Heart left ventricle (tissue), 16 donors: ENCODE measurements around the gene TAOK1. TPM values are rescaled to one million over a fixed set of nuclear protein-coding genes. Genes with fewer than 3 reads are reported as not detected.
"Not testable (repeated sequence)": the region's sequence is repeated elsewhere in the genome, so short reads cannot be mapped to it uniquely, and the experiment has no call there.

Experiments
- ATAC-seq, 4 donors: fragments of 200-7000 bp; cut with Tn5 transposase; one replicate each; pipeline ENCODE4 v1.9.1; 2020 to 2022; ENCODE audit warnings: moderate library complexity in 4 of 4, mild to moderate bottlenecking in 3 of 4, moderate number of reproducible peaks in 1 of 4
- DNase-seq, 5 donors: peaks; one replicate each; pipeline ENCODE4 v3.0.0-alpha.2; 2020
- H3K27ac ChIP-seq, 12 donors: fragments of 200-600 bp; sonication (generic) in 4 of 12; one replicate each; pipeline versions ENCODE4 v1.5.0 to v1.8.0; 2016 to 2022; ENCODE audit warnings: mild to moderate bottlenecking in 2 of 12
- H3K27me3 ChIP-seq, 9 donors: fragments of 200-600 bp; sonication (generic) in 2 of 9; one replicate each; pipeline versions ENCODE4 v1.5.1 to v1.8.0; 2016 to 2022; ENCODE audit warnings: mild to moderate bottlenecking in 3 of 9
- H3K36me3 ChIP-seq, 9 donors: fragments of 200-600 bp; sonication (generic) in 2 of 9; one replicate each; pipeline versions ENCODE4 v1.5.0 to v1.8.0; 2018 to 2022; ENCODE audit warnings: mild to moderate bottlenecking in 2 of 9
- H3K4me1 ChIP-seq, 12 donors: fragments of 200-600 bp; sonication (generic) in 4 of 12; one replicate each; pipeline versions ENCODE4 v1.5.0 to v1.8.0; 2016 to 2022; ENCODE audit warnings: mild to moderate bottlenecking in 3 of 12
- H3K4me3 ChIP-seq, 12 donors: fragments of 200-600 bp; sonication (generic) in 4 of 12; one replicate each; pipeline versions ENCODE4 v1.5.0 to v1.8.0; 2017 to 2022; ENCODE audit warnings: mild to moderate bottlenecking in 9 of 12, moderate library complexity in 4 of 12
- H3K9me3 ChIP-seq, 12 donors: fragments of 200-600 bp; sonication (generic) in 4 of 12; one replicate each; pipeline versions ENCODE4 v1.5.0 to v1.8.0; 2016 to 2022; ENCODE audit warnings: mild to moderate bottlenecking in 1 of 12
- POLR2A ChIP-seq, 2 donors: fragments of 450-650 bp; IDR thresholded peaks; one replicate each; pipeline ENCODE4 v1.6.1; 2017; ENCODE audit warnings: antibody characterized with exemption in 2 of 2, mild to moderate bottlenecking in 2 of 2, moderate library complexity in 2 of 2
- WGBS, 4 donors: extraction: QIAGEN DNeasy Blood & Tissue Kit in 2 of 4; methylation state at CpG; one replicate each; pipeline versions ENCODE4 v1.1.5 to v1.1.7; 2013 to 2018; 5-methylcytosine and 5-hydroxymethylcytosine counted together
- intact Hi-C, 10 donors: fragments of 100-400 bp; cut with DNase I; formaldehyde crosslinking; loops; one replicate each; pipeline versions ENCODE4 v1.11.1 to v1.14.2; 2022
- polyA plus RNA-seq, 2 donors: library from polyadenylated mRNA; stranded (reverse); fragments of 200-250 nt; gene quantifications; one replicate each; pipeline ENCODE4 v1.2.3, GENCODE V29; 2013
- total RNA-seq, 9 donors: library from RNA; depleted of rRNA in 2 of 9; stranded (reverse); fragments of >200 nt in 2 of 9; fragmentation: NEBNext Ultra II Directional in 3 of 9; extraction: Animal tissue kit (Norgen Biotek cat#: 25700) in 3 of 9; gene quantifications; one replicate each; pipeline versions ENCODE4 v1.1.0 to v1.2.4, GENCODE V29; 2016 to 2023
- TF ChIP-seq, protein P1 (sequence below), 12 donors: fragments of 200-600 bp; sonication (generic) in 4 of 12; IDR thresholded peaks; one replicate each; pipeline versions ENCODE4 v1.5.0 to v1.8.0; 2018 to 2022; ENCODE audit warnings: antibody characterized with exemption in 12 of 12, mild to moderate bottlenecking in 5 of 12
- donor health status: ischemic (EF 13 %, LVEDD 7.1; RV severe dilation, severe dysfunction).
- donor health status: healthy with polysubstance abuse.
- donor health status: DM: no; HTN: yes; CAD: no.
- donor health status: DM: no; HTN: no; CAD: no.
- donor health status: ischemic (EF 25% LVEDD 6.9; RV normal size, moderate dysfunction).
- donor health status: ischemic (EF 25% LVEDD 5.7; RV mildly dilated, moderate dysfunction).
- donor health status: healthy.
- donor health status: DM: yes; HTN: yes; CAD: no.
- donor health status: ischemic (EF 35%, LVEDD 5.7; RV mildly dilated, moderate dysfunction).
- donor health status: nonischemic (EF 11% LVEDD 7.7; RV severe dilation, severe dysfunction).
- donor health status: DM: yes; HTN: yes; CAD: no.
- donor health status: PGD.
- donor health status: ischemic (EF 29% LVEDD 5.4; RV normal size, mild dysfunction).
- donor health status: nonischemic (EF 23%, LVEDD 6.1; RV moderate dilation, normal function).

Gene TAOK1
- total and polyA plus RNA-seq, 11 donors: 9.2 to 81.2 (median 59.0) TPM

- no peak for ATAC-seq
- H3K9me3 ChIP-seq: no peaks in the 10 kb centered on the region
- H3K27me3 ChIP-seq: no peaks in the 10 kb centered on the region
- peaks cover 0 to 16% (median 4%) of the 10 kb centered on the region in 12 donors for H3K4me1 ChIP-seq
- TF ChIP-seq POLR2A (IDR thresholded peaks at IDR 0.05): no peak
- DNase-seq: no peak
- intact Hi-C loops: no loop called here
- 89 to 95% (median 91%) methylated on average over 1 of the region's 1 CpG for WGBS, 4 donors
- peaks cover 0 to 3% (median 0%) of the 10 kb centered on the region in 9 donors for H3K36me3 ChIP-seq
- H3K27ac ChIP-seq: no peak overlapping the region
- H3K4me3 ChIP-seq: no peak overlapping the region
These were observed 167.0 kb downstream of the TAOK1 start for GRCh38 chr17:29557085-29557738.

- H3K27ac ChIP-seq: no peak overlapping the region
- peaks cover 0 to 22% (median 4%) of the 10 kb centered on the region in 12 donors for H3K4me1 ChIP-seq
- H3K9me3 ChIP-seq: no peaks in the 10 kb centered on the region
- no peak overlapping the region for H3K4me3 ChIP-seq
- peaks cover 0 to 3% (median 0%) of the 10 kb centered on the region in 9 donors for H3K36me3 ChIP-seq
- no peaks in the 10 kb centered on the region for H3K27me3 ChIP-seq
- ATAC-seq: no peak
- no peak for DNase-seq
- intact Hi-C loops: no loop called here
- TF ChIP-seq, protein P1, sequence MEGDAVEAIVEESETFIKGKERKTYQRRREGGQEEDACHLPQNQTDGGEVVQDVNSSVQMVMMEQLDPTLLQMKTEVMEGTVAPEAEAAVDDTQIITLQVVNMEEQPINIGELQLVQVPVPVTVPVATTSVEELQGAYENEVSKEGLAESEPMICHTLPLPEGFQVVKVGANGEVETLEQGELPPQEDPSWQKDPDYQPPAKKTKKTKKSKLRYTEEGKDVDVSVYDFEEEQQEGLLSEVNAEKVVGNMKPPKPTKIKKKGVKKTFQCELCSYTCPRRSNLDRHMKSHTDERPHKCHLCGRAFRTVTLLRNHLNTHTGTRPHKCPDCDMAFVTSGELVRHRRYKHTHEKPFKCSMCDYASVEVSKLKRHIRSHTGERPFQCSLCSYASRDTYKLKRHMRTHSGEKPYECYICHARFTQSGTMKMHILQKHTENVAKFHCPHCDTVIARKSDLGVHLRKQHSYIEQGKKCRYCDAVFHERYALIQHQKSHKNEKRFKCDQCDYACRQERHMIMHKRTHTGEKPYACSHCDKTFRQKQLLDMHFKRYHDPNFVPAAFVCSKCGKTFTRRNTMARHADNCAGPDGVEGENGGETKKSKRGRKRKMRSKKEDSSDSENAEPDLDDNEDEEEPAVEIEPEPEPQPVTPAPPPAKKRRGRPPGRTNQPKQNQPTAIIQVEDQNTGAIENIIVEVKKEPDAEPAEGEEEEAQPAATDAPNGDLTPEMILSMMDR (IDR thresholded peaks at IDR 0.05): no peak
- no peak for TF ChIP-seq POLR2A (IDR thresholded peaks at IDR 0.05)
These were observed 167.6 kb downstream of the TAOK1 start for GRCh38 chr17:29557739-29558116.

GRCh38 chr17:29558139-29558538 is 168.0 kb downstream of the TAOK1 start:
- ATAC-seq, H3K36me3 ChIP-seq, H3K27me3 ChIP-seq, H3K27ac ChIP-seq, intact Hi-C loops, DNase-seq, H3K9me3 ChIP-seq, H3K4me3 ChIP-seq: not testable (repeated sequence)
- H3K4me1 ChIP-seq: peaks cover 0 to 22% (median 4%) of the 10 kb centered on the region in 12 donors
- 91 to 95% (median 93%) methylated on average over 5 of the region's 5 CpGs for WGBS, 4 donors

DNA sequence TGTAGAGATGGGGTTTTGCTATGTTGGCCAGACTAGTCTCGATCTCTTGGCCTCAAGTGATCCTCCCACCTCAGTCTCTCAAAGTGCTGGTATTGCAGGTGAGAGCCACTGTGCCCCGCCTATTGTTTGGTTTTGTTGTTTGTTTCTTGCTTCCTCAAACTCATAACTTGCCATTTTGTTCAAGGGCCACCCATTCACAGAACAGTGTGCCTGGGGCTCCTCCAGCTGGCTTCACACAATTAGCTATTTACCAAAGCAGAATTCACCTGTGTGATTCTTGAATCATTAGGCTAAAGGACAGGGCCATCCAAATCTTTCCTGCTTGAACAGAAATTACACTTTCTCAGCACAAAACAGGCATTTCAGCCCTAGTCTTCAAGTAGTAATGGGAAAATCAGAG is 169.5 kb downstream of the TAOK1 start:
- intact Hi-C loops: loop anchor here in 2 of 10 donors (10.0 kb wide), 2 partner anchors 415 to 925 kb away; no protein-coding TSS in a partner anchor
- peaks cover 0 to 32% (median 4%) of the 10 kb centered on the region in 12 donors for H3K4me1 ChIP-seq

DNA sequence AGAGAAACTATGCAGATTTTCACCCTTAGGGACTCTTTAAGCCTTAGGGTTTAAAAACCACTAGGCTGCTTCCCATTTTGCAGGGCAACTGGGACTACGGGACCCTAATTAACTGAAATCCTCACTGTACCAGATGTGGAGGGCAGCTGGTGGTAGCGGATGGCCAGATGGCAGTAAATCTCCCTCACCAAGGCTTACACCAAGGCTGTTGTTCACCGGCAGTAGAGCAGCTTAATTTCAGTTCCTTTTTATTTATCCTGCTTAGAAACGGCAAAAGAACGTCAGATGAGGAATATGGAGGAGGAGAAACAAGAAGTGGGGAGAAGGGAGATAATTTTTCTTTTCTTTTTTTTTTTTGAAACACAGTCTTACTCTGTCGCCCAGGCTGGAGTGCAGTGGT is 170.2 kb downstream of the TAOK1 start:
- H3K9me3 ChIP-seq: no peaks in the 10 kb centered on the region
- intact Hi-C loops: loop anchor here in 2 of 10 donors (10.0 kb wide), 2 partner anchors 416 to 924 kb away; no protein-coding TSS in a partner anchor
- no peaks in the 10 kb centered on the region for H3K27me3 ChIP-seq
- no peak for DNase-seq
- no peak for TF ChIP-seq POLR2A (IDR thresholded peaks at IDR 0.05)
- TF ChIP-seq, protein P1 (IDR thresholded peaks at IDR 0.05): no peak
- H3K4me1 ChIP-seq: peaks cover 0 to 38% (median 4%) of the 10 kb centered on the region in 12 donors
- H3K36me3 ChIP-seq: peaks cover 0 to 3% (median 0%) of the 10 kb centered on the region in 9 donors
- 84 to 94% (median 88%) methylated on average over 6 of the region's 6 CpGs for WGBS, 4 donors
- peak overlapping the region in 1 of 12 donors; percentile 37 for H3K27ac ChIP-seq
- H3K4me3 ChIP-seq: peak overlapping the region in 1 of 12 donors; percentile 3
- ATAC-seq: peak in 2 of 4 donors; percentile 32 to 51

More for the DNA sequence above, 169.5 kb downstream of the TAOK1 start:
- H3K9me3 ChIP-seq: no peaks in the 10 kb centered on the region
- H3K27ac ChIP-seq: peak overlapping the region in 1 of 12 donors; percentile 37
- ATAC-seq: no peak
- 92 to 97% (median 95%) methylated on average over 2 of the region's 2 CpGs for WGBS, 4 donors
- peaks cover 0 to 3% (median 0%) of the 10 kb centered on the region in 9 donors for H3K36me3 ChIP-seq
- TF ChIP-seq POLR2A (IDR thresholded peaks at IDR 0.05): no peak
- TF ChIP-seq, protein P1 (IDR thresholded peaks at IDR 0.05): no peak
- no peak overlapping the region for H3K4me3 ChIP-seq
- DNase-seq: no peak
- H3K27me3 ChIP-seq: no peaks in the 10 kb centered on the region
